GM12878 (cell line): ENCODE measurements around the gene MCOLN2. TPM values are rescaled to one million over a fixed set of nuclear protein-coding genes. Genes with fewer than 3 reads are reported as not detected.

Experiments
- ATAC-seq: fragments of 200-7000 bp; cut with Tn5 transposase; 3 replicates; pipeline ENCODE4 v1.9.1; 2020; ENCODE audit warnings: mild to moderate bottlenecking, moderate library complexity
- BruUV-seq: library from RNA; stranded (reverse); fragments of 400-500 nt; replicated peaks from 2 replicates; lab custom pipeline; 2021; lab: Mats Ljungman, UMichigan
- CTCF ChIA-PET: fragments of 300-600 bp; sonication (Branson Sonifier 250); formaldehyde crosslinking; extraction: SDS; loops from one replicate; lab custom pipeline; 2021; ENCODE audit warnings: inconsistent platforms; lab: Yijun Ruan, JAX
- POLR2A ChIA-PET: fragments of 350-600 bp; formaldehyde crosslinking; extraction: SDS; loops from one replicate; lab custom pipeline; 2021; ENCODE audit warnings: inconsistent platforms; lab: Charles Lee
- RAD21 ChIA-PET: fragments of 300-600 bp; sonication (Branson Sonifier 250); formaldehyde crosslinking; loops from one replicate; lab custom pipeline; 2023; ENCODE audit warnings: antibody characterized with exemption; ENCODE audit not compliant: unreplicated experiment; lab: Charles Lee
- SMC1A ChIA-PET: fragments of 300-600 bp; sonication (Branson Sonifier 250); formaldehyde crosslinking; loops from one replicate; lab custom pipeline; 2023; ENCODE audit not compliant: unreplicated experiment, uncharacterized antibody; lab: Charles Lee
- DNase-seq: peaks from one replicate; pipeline ENCODE4 v3.0.0-alpha.2; 2011; ENCODE audit warnings: low read depth, low spot score
- FAIRE-seq: peaks from 3 replicates; lab custom pipeline; 2011; peaks lifted over from hg19 to GRCh38; lab: Jason Lieb, UNC
- H2AFZ ChIP-seq: 2 replicates; pipeline ENCODE4 v1.6.0; 2011; ENCODE audit warnings: low read depth, low read length, control low read depth; ENCODE audit not compliant: control insufficient read depth
- H3K27ac ChIP-seq: 2 replicates; pipeline ENCODE4 v1.5.1; 2011; ENCODE audit warnings: control low read depth; ENCODE audit not compliant: control insufficient read depth, insufficient read depth
- H3K27me3 ChIP-seq, 2 experiments: replicated peaks in 1 of 2; 2 replicates each; pipeline versions ENCODE4 v1.6.0 to v1.6.1; 2011; ENCODE audit warnings: low read length in 1 of 2; ENCODE audit not compliant: control insufficient read depth in 2 of 2, insufficient read depth in 2 of 2
- H3K36me3 ChIP-seq, 2 experiments: 2 replicates each; pipeline ENCODE4 v1.5.1; 2011; ENCODE audit warnings: low read length in 1 of 2; ENCODE audit not compliant: control insufficient read depth in 2 of 2, insufficient read depth in 2 of 2
- H3K4me1 ChIP-seq: 2 replicates; pipeline ENCODE4 v1.6.1; 2011; ENCODE audit warnings: mild to moderate bottlenecking, low read length, moderate library complexity, mixed read lengths; ENCODE audit not compliant: control insufficient read depth, insufficient read depth
- H3K4me2 ChIP-seq: 2 replicates; pipeline ENCODE4 v1.6.0; 2011; ENCODE audit warnings: control low read depth; ENCODE audit not compliant: control insufficient read depth, insufficient read depth
- H3K4me3 ChIP-seq: fragments of 200-600 bp; sonication (generic); 2 replicates; pipeline ENCODE4 v1.5.1; 2016
- H3K79me2 ChIP-seq: 2 replicates; pipeline ENCODE4 v1.6.0; 2011; ENCODE audit warnings: low read length; ENCODE audit not compliant: control insufficient read depth, insufficient read depth
- H3K9ac ChIP-seq: 2 replicates; pipeline ENCODE4 v1.8.0; 2011; ENCODE audit warnings: low read length, control low read depth, mixed read lengths; ENCODE audit not compliant: control insufficient read depth, insufficient read depth
- H3K9me3 ChIP-seq: replicated peaks from 3 replicates; pipeline ENCODE4 v1.5.1; 2011; ENCODE audit warnings: mild to moderate bottlenecking, low read length; ENCODE audit not compliant: control insufficient read depth, insufficient read depth
- H4K20me1 ChIP-seq: 2 replicates; pipeline ENCODE4 v1.6.0; 2011; ENCODE audit not compliant: control insufficient read depth, insufficient read depth
- ESRRA ChIP-seq: IDR thresholded peaks from 2 replicates; pipeline ENCODE4 v1.6.1; 2012; ENCODE audit warnings: mild to moderate bottlenecking, low read length, improper control_type of control experiment
- NFYB ChIP-seq: IDR thresholded peaks from 2 replicates; pipeline ENCODE4 v1.6.1; 2011; ENCODE audit warnings: low read depth, mild to moderate bottlenecking, low read length, improper control_type of control experiment, moderate library complexity; ENCODE audit not compliant: insufficient read depth
- RAD21 ChIP-seq: IDR thresholded peaks from 2 replicates; pipeline ENCODE4 v1.6.1; 2011; ENCODE audit warnings: mild to moderate bottlenecking, low read depth, low read length, moderate library complexity; ENCODE audit not compliant: insufficient read depth
- RBBP5 ChIP-seq: fragments of 200-600 bp; sonication (generic); conservative IDR thresholded peaks from 2 replicates; pipeline ENCODE4 v1.6.1; 2016
- STAT3 ChIP-seq: IDR thresholded peaks from 2 replicates; pipeline ENCODE4 v1.6.1; 2011; ENCODE audit warnings: low read depth, low read length, improper control_type of control experiment
- SUPT20H ChIP-seq: IDR thresholded peaks from 2 replicates; pipeline ENCODE4 v1.6.1; 2011; ENCODE audit warnings: low read depth, mild to moderate bottlenecking, low read length, moderate library complexity, borderline replicate concordance; ENCODE audit not compliant: control insufficient read depth
- ZNF217 ChIP-seq: fragments of 450-650 bp; IDR thresholded peaks from 2 replicates; pipeline ENCODE4 v1.6.1; 2017; ENCODE audit warnings: antibody characterized with exemption, mild to moderate bottlenecking
- WGBS: methylation state at CpG from one replicate; pipeline ENCODE4 v1.1.6; 2016; ENCODE audit warnings: low lambda C conversion rate; ENCODE audit not compliant: insufficient replicate concordance, insufficient coverage; ENCODE audit errors: missing lambda C conversion rate; 5-methylcytosine and 5-hydroxymethylcytosine counted together
- in situ Hi-C: fragments of 300-500 bp; cut with MboI; formaldehyde crosslinking; loops from 9 replicates; pipeline ENCODE4 v1.14.3; 2018; ENCODE audit warnings: mixed read lengths
- intact Hi-C: fragments of 100-400 bp; cut with micrococcal nuclease; formaldehyde crosslinking; loops from one replicate; pipeline ENCODE4 v1.14.2; 2022; ENCODE audit not compliant: unreplicated experiment
- polyA plus RNA-seq, 11 experiments: library from polyadenylated mRNA; depleted of rRNA in 4 of 11; unstranded in 6 of 11; stranded (reverse) in 5 of 11; fragments of >200 nt; fragmentation: Nextera tagmentation in 4 of 11; fragmentation: Illumina TruSeq in 1 of 11; extraction: Ambion mirVana in 4 of 11; extraction: Trizol in 1 of 11; gene quantifications; 1 replicate in 1 of 11; 2 replicates in 10 of 11; pipeline versions ENCODE4 v1.2.1 to v1.2.3, GENCODE V29; 2011 to 2016; ENCODE audit warnings: inconsistent platforms in 2 of 11, missing spikeins in 2 of 11, low read depth in 1 of 11
- total RNA-seq, 4 experiments: library from RNA; depleted of rRNA in 3 of 4; stranded (reverse); fragments of >200 nt in 3 of 4; fragmentation: Illumina TruSeq in 1 of 4; extraction: Trizol in 1 of 4; gene quantifications; 2 replicates each; pipeline versions ENCODE4 v1.2.1 to v1.2.3, GENCODE V29; 2013 to 2021
- TF ChIP-seq, protein P1 (sequence below), 3 experiments: IDR thresholded peaks in 2 of 3; conservative IDR thresholded peaks in 1 of 3; 2 replicates each; pipeline ENCODE4 v1.5.1; 2011; ENCODE audit warnings: low read depth in 3 of 3, low read length in 3 of 3, mild to moderate bottlenecking in 3 of 3, control low read depth in 2 of 3, moderate library complexity in 2 of 3, inconsistent platforms in 1 of 3, mixed read lengths in 1 of 3; ENCODE audit not compliant: control insufficient read depth in 2 of 3, insufficient read depth in 1 of 3; ENCODE audit errors: extremely low read depth in 1 of 3

The MCOLN2 gene
- total and polyA plus RNA-seq, 10 of the 15 experiments (the other 5 are each of a cell fraction or from before 2014, with no cell fraction given): 25.9 to 233 (median 109) TPM

GRCh38 chr1:84957966-84958365 lies 38.9 kb downstream of the MCOLN2 start:
- peaks cover 24% of the 10 kb centered on the region for H3K79me2 ChIP-seq
- BruUV-seq: no TSS peak
- SMC1A ChIA-PET: interaction anchor here (0.6 to 6.0 kb wide), 15 partner anchors 10 to 108 kb away, joined by 3 to 76 read pairs (median 5); partner anchors contain the start of gene MCOLN2
- CTCF ChIA-PET: interaction anchor here (0.6 to 6.0 kb wide), 11 partner anchors 10 to 409 kb away, joined by 3 to 47 read pairs (median 6); partner anchors contain the start of gene C1orf52
- H3K9ac ChIP-seq: no peak overlapping the region
- no peak overlapping the region for H3K4me3 ChIP-seq
- intact Hi-C loops: no loop called here
- FAIRE-seq: no peak
- in situ Hi-C loops: no loop called here
- H3K27me3 ChIP-seq: no peaks in the 10 kb centered on the region
- POLR2A ChIA-PET: interaction anchor here (1.2 to 4.2 kb wide), 6 partner anchors 9 to 318 kb away, joined by 3 to 25 read pairs (median 8); partner anchors contain the start of genes BCL10 and C1orf52
- TF ChIP-seq ZNF217: no peak
- TF ChIP-seq RBBP5: no peak
- no peak for TF ChIP-seq RAD21
- TF ChIP-seq NFYB: no peak
- no peak for TF ChIP-seq SUPT20H
- TF ChIP-seq STAT3: no peak
- TF ChIP-seq ESRRA: no peak
- TF ChIP-seq, protein P1, sequence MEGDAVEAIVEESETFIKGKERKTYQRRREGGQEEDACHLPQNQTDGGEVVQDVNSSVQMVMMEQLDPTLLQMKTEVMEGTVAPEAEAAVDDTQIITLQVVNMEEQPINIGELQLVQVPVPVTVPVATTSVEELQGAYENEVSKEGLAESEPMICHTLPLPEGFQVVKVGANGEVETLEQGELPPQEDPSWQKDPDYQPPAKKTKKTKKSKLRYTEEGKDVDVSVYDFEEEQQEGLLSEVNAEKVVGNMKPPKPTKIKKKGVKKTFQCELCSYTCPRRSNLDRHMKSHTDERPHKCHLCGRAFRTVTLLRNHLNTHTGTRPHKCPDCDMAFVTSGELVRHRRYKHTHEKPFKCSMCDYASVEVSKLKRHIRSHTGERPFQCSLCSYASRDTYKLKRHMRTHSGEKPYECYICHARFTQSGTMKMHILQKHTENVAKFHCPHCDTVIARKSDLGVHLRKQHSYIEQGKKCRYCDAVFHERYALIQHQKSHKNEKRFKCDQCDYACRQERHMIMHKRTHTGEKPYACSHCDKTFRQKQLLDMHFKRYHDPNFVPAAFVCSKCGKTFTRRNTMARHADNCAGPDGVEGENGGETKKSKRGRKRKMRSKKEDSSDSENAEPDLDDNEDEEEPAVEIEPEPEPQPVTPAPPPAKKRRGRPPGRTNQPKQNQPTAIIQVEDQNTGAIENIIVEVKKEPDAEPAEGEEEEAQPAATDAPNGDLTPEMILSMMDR (IDR thresholded peaks at IDR 0.05 in 2 of 3, conservative IDR thresholded peaks at IDR 0.05 in 1 of 3; ENCODE audit: control insufficient read depth in 2 of 3, extremely low read depth in 1 of 3, insufficient read depth in 1 of 3, low read depth in 3 of 3, low read length in 3 of 3): no peak
- TF ChIP-seq, all 136 proteins: peak for 0
- H3K4me1 ChIP-seq: peaks cover 10% of the 10 kb centered on the region
- H4K20me1 ChIP-seq: no peaks in the 10 kb centered on the region
- DNase-seq (no peak), ATAC-seq (no peak)
- RAD21 ChIA-PET: interaction anchor here (0.9 to 4.8 kb wide), 8 partner anchors 9 to 302 kb away, joined by 3 to 46 read pairs (median 15); partner anchors contain the start of gene C1orf52
- H3K4me2 ChIP-seq: no peak overlapping the region
- H2AFZ ChIP-seq: no peak overlapping the region
- H3K36me3 ChIP-seq: peaks cover 6 to 30% of the 10 kb centered on the region in 2 experiments
- WGBS: 100% methylated on average over 1 of the region's 1 CpG
- H3K9me3 ChIP-seq: no peaks in the 10 kb centered on the region
- no peak overlapping the region for H3K27ac ChIP-seq
